ENCODE results near the gene FBXO30.
A peak's percentile ranks its signal among the peaks of the same experiment; 100 is the strongest.

Gene FBXO30, protein sequence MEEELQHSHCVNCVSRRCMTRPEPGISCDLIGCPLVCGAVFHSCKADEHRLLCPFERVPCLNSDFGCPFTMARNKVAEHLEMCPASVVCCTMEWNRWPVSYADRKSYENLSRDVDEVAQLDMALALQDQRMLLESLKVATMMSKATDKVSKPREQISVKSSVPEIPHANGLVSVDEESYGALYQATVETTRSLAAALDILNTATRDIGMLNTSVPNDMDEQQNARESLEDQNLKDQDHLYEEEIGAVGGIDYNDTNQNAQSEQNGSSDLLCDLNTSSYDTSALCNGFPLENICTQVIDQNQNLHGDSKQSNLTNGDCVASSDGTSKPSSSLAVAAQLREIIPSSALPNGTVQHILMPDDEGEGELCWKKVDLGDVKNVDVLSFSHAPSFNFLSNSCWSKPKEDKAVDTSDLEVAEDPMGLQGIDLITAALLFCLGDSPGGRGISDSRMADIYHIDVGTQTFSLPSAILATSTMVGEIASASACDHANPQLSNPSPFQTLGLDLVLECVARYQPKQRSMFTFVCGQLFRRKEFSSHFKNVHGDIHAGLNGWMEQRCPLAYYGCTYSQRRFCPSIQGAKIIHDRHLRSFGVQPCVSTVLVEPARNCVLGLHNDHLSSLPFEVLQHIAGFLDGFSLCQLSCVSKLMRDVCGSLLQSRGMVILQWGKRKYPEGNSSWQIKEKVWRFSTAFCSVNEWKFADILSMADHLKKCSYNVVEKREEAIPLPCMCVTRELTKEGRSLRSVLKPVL

DNA sequence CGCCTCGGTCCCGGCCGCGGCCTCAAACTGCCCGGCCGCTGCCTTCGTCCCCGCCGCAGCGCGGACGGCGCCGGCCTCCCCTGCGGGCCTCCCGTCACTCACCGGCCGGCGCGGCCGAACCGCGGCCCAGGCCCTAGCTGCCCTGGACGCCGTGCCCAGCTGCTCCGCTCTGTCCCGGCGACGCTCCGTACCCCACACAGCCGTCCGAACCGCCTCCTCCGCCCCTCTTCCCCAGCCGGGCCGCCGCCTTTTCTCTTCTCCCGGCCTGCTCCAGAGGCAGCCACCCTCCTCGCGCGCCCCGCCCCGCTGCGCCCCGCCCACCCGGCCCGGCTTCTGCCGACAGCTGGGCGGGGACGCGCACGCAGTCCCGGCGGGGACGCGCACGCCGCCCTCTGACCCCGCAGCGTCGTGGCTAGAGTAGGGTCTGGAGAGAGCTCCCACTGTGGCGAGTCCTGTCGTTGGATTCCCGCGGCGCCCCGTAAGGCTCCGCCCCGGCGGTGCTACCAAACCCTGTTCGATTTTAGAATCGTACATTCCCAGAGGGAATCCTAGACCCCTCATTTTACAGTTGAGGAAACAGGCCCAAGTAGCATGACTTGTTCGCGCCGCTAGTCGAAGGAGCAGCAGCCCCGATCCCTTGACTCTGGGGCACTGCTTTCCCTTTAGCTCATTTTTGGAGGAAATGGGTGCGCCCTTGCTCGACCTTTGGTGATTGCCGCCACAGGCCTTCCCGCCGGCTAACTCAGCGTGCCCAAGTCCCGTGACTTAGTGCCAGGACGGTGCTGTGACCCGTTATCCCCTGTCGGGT, at the start of gene FBXO30:
TSS of gene FBXO30 (minus strand) at position 295 of the 808 bp plus-strand sequence. CDS start 8,390 bp downstream, outside the sequence.
- Histone ChIP-seq H3K27me3 (no peaks in the 10 kb centered on the region), H3K36me3 (no peaks in the 10 kb centered on the region), H3K9me3 (no peaks in the 10 kb centered on the region), H3K4me1 (ENCODE audit: control insufficient read depth in 1 of 2, insufficient read depth in 1 of 2, low read depth in 1 of 2, low read length in 1 of 2) (peaks cover 27 to 34% of the 10 kb centered on the region in 2 experiments), H3K4me3 (ENCODE audit: low read depth in 1 of 2, low read length in 1 of 2) (peak within 1 kb of the TSS; percentile 84 to 88), H3K27ac (peak within 1 kb of the TSS; percentile 93)
- TF ChIP-seq CTCF (IDR thresholded peaks at IDR 0.05): peak; percentile 37

GRCh38 chr6:145863988-145864616, 49.5 kb upstream of the FBXO30 start:
- Histone ChIP-seq H3K27ac (no peak overlapping the region), H3K36me3 (no peaks in the 10 kb centered on the region), H3K9me3 (no peaks in the 10 kb centered on the region), H3K4me3 (ENCODE audit: low read depth in 1 of 2, low read length in 1 of 2) (no peak overlapping the region), H3K27me3 (no peaks in the 10 kb centered on the region), H3K4me1 (ENCODE audit: control insufficient read depth in 1 of 2, insufficient read depth in 1 of 2, low read depth in 1 of 2, low read length in 1 of 2) (peaks cover 0 to 17% of the 10 kb centered on the region in 2 experiments)
- TF ChIP-seq CTCF (IDR thresholded peaks at IDR 0.05): no peak

DNA sequence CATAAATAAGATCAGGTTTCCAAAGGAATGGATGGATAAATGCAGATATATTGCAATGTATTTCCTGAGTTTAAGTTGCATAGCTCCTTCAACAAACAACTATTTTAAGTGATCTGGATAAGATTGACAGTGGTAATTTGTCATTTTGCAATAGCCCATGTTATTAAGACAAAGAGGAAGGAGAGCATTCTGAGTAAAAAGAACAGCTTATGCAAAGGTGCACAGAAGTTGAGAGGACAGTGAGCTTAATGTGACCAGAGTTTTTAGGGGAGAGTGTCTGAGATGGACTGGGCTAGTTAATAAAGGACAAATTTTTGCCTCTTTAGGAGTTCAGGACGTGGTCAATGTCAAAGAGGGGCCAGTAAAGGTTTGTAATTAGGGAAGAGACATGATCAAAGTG, 48.8 kb upstream of the FBXO30 start:
- H3K27ac ChIP-seq: peak overlapping the region; percentile 16

DNA sequence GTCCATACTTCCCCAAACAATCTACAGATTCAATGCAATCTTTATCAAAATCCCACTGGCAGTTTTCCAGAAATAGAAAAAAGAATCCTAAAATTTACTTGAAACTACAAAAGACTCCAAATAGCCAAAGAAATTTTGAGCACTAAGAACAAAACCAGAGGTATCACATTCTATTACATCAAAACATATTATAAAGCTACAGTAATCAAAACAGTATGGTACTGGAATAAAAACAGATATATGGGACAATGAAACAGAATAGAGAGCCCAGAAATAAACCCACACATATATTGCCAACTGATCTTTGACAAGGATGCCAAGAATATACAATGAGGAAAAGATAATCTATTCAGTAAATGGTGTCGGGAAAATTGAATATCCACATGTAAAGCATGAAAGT, 46.0 kb upstream of the FBXO30 start:
- Histone ChIP-seq H3K36me3 (no peaks in the 10 kb centered on the region), H3K4me3 (ENCODE audit: low read depth in 1 of 2, low read length in 1 of 2) (no peak overlapping the region), H3K9me3 (no peaks in the 10 kb centered on the region), H3K4me1 (ENCODE audit: control insufficient read depth in 1 of 2, insufficient read depth in 1 of 2, low read depth in 1 of 2, low read length in 1 of 2) (peaks cover 0 to 10% of the 10 kb centered on the region in 2 experiments), H3K27ac (no peak overlapping the region), H3K27me3 (no peaks in the 10 kb centered on the region)
- no peak for TF ChIP-seq CTCF (IDR thresholded peaks at IDR 0.05)

More for the DNA sequence above, 48.8 kb upstream of the FBXO30 start:
- Histone ChIP-seq H3K4me3 (ENCODE audit: low read depth in 1 of 2, low read length in 1 of 2) (no peak overlapping the region), H3K36me3 (no peaks in the 10 kb centered on the region), H3K9me3 (no peaks in the 10 kb centered on the region), H3K27me3 (no peaks in the 10 kb centered on the region), H3K4me1 (ENCODE audit: control insufficient read depth in 1 of 2, insufficient read depth in 1 of 2, low read depth in 1 of 2, low read length in 1 of 2) (peaks cover 0 to 17% of the 10 kb centered on the region in 2 experiments)
- TF ChIP-seq CTCF (IDR thresholded peaks at IDR 0.05): no peak

DNA sequence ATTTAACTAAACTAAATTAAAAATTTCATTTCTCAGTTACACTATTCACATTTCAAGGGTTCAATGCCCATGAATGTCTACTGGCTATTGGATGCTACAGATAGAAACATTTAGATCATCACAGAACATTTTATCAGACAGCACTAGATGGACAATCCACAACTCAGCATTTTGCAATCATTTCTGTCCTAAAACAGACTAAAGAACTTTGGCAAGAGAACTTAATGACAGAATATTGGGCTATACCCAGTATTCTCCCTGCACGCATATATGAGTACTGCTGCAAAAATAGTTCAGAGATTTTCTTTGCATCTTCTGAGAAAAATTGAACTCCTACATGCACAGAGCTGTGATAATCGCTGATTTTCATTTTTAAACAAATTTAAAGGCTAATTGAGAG, 36.1 kb upstream of the FBXO30 start:
- H3K36me3 ChIP-seq: no peaks in the 10 kb centered on the region
- peaks cover 13 to 23% of the 10 kb centered on the region in 2 experiments for H3K4me1 ChIP-seq (ENCODE audit: control insufficient read depth in 1 of 2, insufficient read depth in 1 of 2, low read depth in 1 of 2, low read length in 1 of 2)
- H3K27ac ChIP-seq: no peak overlapping the region
- no peak overlapping the region for H3K4me3 ChIP-seq (ENCODE audit: low read depth in 1 of 2, low read length in 1 of 2)
- no peaks in the 10 kb centered on the region for H3K9me3 ChIP-seq
- H3K27me3 ChIP-seq: no peaks in the 10 kb centered on the region
- TF ChIP-seq CTCF (IDR thresholded peaks at IDR 0.05): no peak
